ENCODE data around the gene HOXD1. TPM values are rescaled to one million over a fixed set of nuclear protein-coding genes. Genes with fewer than 3 reads are reported as not detected.

Gene HOXD1
- polyA plus RNA-seq, 3 donors, result 9.8 to 12.4 (median 10.4) TPM

GRCh38 chr2:176149939-176150583 lies 38.4 kb upstream of the HOXD1 start:
- no peak for DNase-seq (ENCODE audit: extremely low read depth in 1 of 11, low read depth in 9 of 11, low spot score in 4 of 11)

- no peak for DNase-seq (ENCODE audit: extremely low read depth in 1 of 11, low read depth in 9 of 11, low spot score in 4 of 11)
Measured at GRCh38 chr2:176150584-176151441, 37.7 kb upstream of the HOXD1 start.

GRCh38 chr2:176151442-176152287 lies 36.8 kb upstream of the HOXD1 start, which contains the start of gene HOXD4:
TSS of gene HOXD4 (plus strand) at chr2:176151550. CDS start at chr2:176151634, 84 bp downstream.
- DNase-seq (ENCODE audit: extremely low read depth in 1 of 11, low read depth in 9 of 11, low spot score in 4 of 11), result no peak

- peak in 1 of 11 donors; percentile 13 for DNase-seq (ENCODE audit: extremely low read depth in 1 of 11, low read depth in 9 of 11, low spot score in 4 of 11)
Measured at GRCh38 chr2:176152350-176153181, 35.9 kb upstream of the HOXD1 start.

- DNase-seq (ENCODE audit: extremely low read depth in 1 of 11, low read depth in 9 of 11, low spot score in 4 of 11), result no peak
Measured at GRCh38 chr2:176154576-176155252, 33.8 kb upstream of the HOXD1 start.

- no peak for DNase-seq (ENCODE audit: extremely low read depth in 1 of 11, low read depth in 9 of 11, low spot score in 4 of 11)
Measured at GRCh38 chr2:176155356-176156044, 33.0 kb upstream of the HOXD1 start.

- no peak for DNase-seq (ENCODE audit: extremely low read depth in 1 of 11, low read depth in 9 of 11, low spot score in 4 of 11)
Measured at GRCh38 chr2:176156301-176156806, 32.1 kb upstream of the HOXD1 start.

GRCh38 chr2:176156807-176157498 lies 31.5 kb upstream of the HOXD1 start, which contains the start of gene HOXD3:
TSS of gene HOXD3 (plus strand) at chr2:176157307. CDS start at chr2:176169115, 11,808 bp downstream.
- peak in 1 of 11 donors; percentile 42 for DNase-seq (ENCODE audit: extremely low read depth in 1 of 11, low read depth in 9 of 11, low spot score in 4 of 11)

- DNase-seq (ENCODE audit: extremely low read depth in 1 of 11, low read depth in 9 of 11, low spot score in 4 of 11), result peak in 1 of 11 donors; percentile 55
Measured at GRCh38 chr2:176157499-176158185, 30.8 kb upstream of the HOXD1 start.

- peak in 1 of 11 donors; percentile 44 for DNase-seq (ENCODE audit: extremely low read depth in 1 of 11, low read depth in 9 of 11, low spot score in 4 of 11)
Measured at GRCh38 chr2:176158186-176158591, 30.3 kb upstream of the HOXD1 start.

- peak in 1 of 11 donors; percentile 63 for DNase-seq (ENCODE audit: extremely low read depth in 1 of 11, low read depth in 9 of 11, low spot score in 4 of 11)
Measured at GRCh38 chr2:176158855-176159662, 29.4 kb upstream of the HOXD1 start.

- DNase-seq (ENCODE audit: extremely low read depth in 1 of 11, low read depth in 9 of 11, low spot score in 4 of 11), result peak in 1 of 11 donors; percentile 12
Measured at GRCh38 chr2:176159663-176160250, 28.7 kb upstream of the HOXD1 start.

- no peak for DNase-seq (ENCODE audit: extremely low read depth in 1 of 11, low read depth in 9 of 11, low spot score in 4 of 11)
Measured at GRCh38 chr2:176160251-176160985, 28.1 kb upstream of the HOXD1 start.

All from renal cortex interstitium (tissue), 11 donors.